SK-N-SH (cell line): ENCODE data around the gene CCR3. TPM values are rescaled to one million over a fixed set of nuclear protein-coding genes. Genes with fewer than 3 reads are reported as not detected.
"Not testable (repeated sequence)": the region's sequence is repeated elsewhere in the genome, so short reads cannot be mapped to it uniquely, and the experiment has no call there.

Experiments
- CTCF ChIA-PET: fragments of 300-600, 350-600 bp; formaldehyde crosslinking; extraction: SDS; loops from one replicate; lab custom pipeline; 2021; lab: Yijun Ruan, JAX
- POLR2A ChIA-PET: fragments of 350-600 bp; sonication (Branson Sonifier 250); formaldehyde crosslinking; extraction: SDS; loops from one replicate; lab custom pipeline; 2020; ENCODE audit warnings: antibody characterized with exemption, inconsistent platforms; lab: Yijun Ruan, JAX
- DNase-seq: peaks from one replicate; pipeline ENCODE4 v3.0.0; 2012
- H2AFZ ChIP-seq: fragments of 200-600 bp; sonication (generic); 2 replicates; pipeline ENCODE4 v1.8.1; 2016; ENCODE audit warnings: antibody characterized with exemption, mild to moderate bottlenecking, low read depth
- H3F3A ChIP-seq: fragments of 200-600 bp; sonication (generic); replicated peaks from 2 replicates; pipeline ENCODE3; 2016; ENCODE audit warnings: antibody characterized with exemption, mild to moderate bottlenecking; ENCODE audit not compliant: insufficient read depth
- H3K27ac ChIP-seq, 2 experiments: fragments of 200-500 bp in 1 of 2; fragments of 200-600 bp in 1 of 2; sonication (Bioruptor generic) in 1 of 2; sonication (generic), shearing (Covaris generic) in 1 of 2; 2 replicates each; pipeline versions ENCODE4 v1.5.1 to v1.6.1; 2014 to 2016; ENCODE audit warnings: low read depth in 2 of 2, inconsistent platforms in 1 of 2, low read length in 1 of 2, mild to moderate bottlenecking in 1 of 2, mixed read lengths in 1 of 2
- H3K27me3 ChIP-seq: fragments of 200-600 bp; sonication (generic), shearing (Covaris generic); 2 replicates; pipeline ENCODE4 v1.6.1; 2016; ENCODE audit warnings: mixed run types; ENCODE audit not compliant: insufficient read depth
- H3K36me3 ChIP-seq, 2 experiments: fragments of 200-500 bp in 1 of 2; fragments of 200-600 bp in 1 of 2; sonication (Bioruptor generic) in 1 of 2; sonication (generic) in 1 of 2; replicated peaks in 1 of 2; 2 replicates each; pipeline versions ENCODE3 to v1.5.1; 2014 to 2016; ENCODE audit warnings: low read length in 1 of 2, mild to moderate bottlenecking in 1 of 2; ENCODE audit not compliant: insufficient read depth in 2 of 2, control insufficient read depth in 1 of 2
- H3K4me1 ChIP-seq, 2 experiments: fragments of 200-500 bp in 1 of 2; fragments of 200-600 bp in 1 of 2; sonication (Bioruptor generic) in 1 of 2; sonication (generic), shearing (Covaris generic) in 1 of 2; 2 replicates each; pipeline versions ENCODE4 v1.5.1 to v1.6.1; 2014 to 2016; ENCODE audit warnings: low read depth in 1 of 2, low read length in 1 of 2, mixed run types in 1 of 2; ENCODE audit not compliant: insufficient read depth in 2 of 2, control insufficient read depth in 1 of 2
- H3K4me2 ChIP-seq: fragments of 200-600 bp; sonication (generic), shearing (Covaris generic); 2 replicates; pipeline ENCODE4 v1.6.1; 2017; ENCODE audit warnings: mixed run types
- H3K4me3 ChIP-seq, 2 experiments: fragments of 200-500 bp in 1 of 2; fragments of 200-600 bp in 1 of 2; sonication (Bioruptor generic) in 1 of 2; sonication (generic), shearing (Covaris generic) in 1 of 2; 2 replicates each; pipeline versions ENCODE4 v1.5.1 to v1.8.1; 2014 to 2016; ENCODE audit warnings: low read depth in 2 of 2, inconsistent platforms in 1 of 2, low read length in 1 of 2, mild to moderate bottlenecking in 1 of 2, mixed read lengths in 1 of 2, moderate library complexity in 1 of 2
- H3K79me2 ChIP-seq: fragments of 200-600 bp; sonication (generic); 2 replicates; pipeline ENCODE4 v1.8.1; 2017; ENCODE audit warnings: mild to moderate bottlenecking; ENCODE audit not compliant: insufficient read depth
- H3K9ac ChIP-seq: fragments of 200-600 bp; sonication (generic); 2 replicates; pipeline ENCODE4 v1.6.1; 2017; ENCODE audit warnings: mixed run types
- H3K9me2 ChIP-seq: fragments of 200-600 bp; sonication (generic); 2 replicates; pipeline ENCODE4 v1.6.1; 2017; ENCODE audit warnings: mixed run types
- H3K9me3 ChIP-seq: fragments of 200-600 bp; sonication (generic); 2 replicates; pipeline ENCODE4 v1.6.1; 2017; ENCODE audit warnings: mixed run types, mild to moderate bottlenecking, moderate library complexity
- H4K20me1 ChIP-seq: fragments of 200-600 bp; sonication (generic); 2 replicates; pipeline ENCODE4 v1.6.1; 2017; ENCODE audit warnings: mild to moderate bottlenecking, mixed run types; ENCODE audit not compliant: insufficient read depth
- IRF3 ChIP-seq: fragments of 150-350 bp; IDR thresholded peaks from 2 replicates; pipeline ENCODE4 v1.6.1; 2016; ENCODE audit warnings: mild to moderate bottlenecking, low read depth, low read length
- MEF2A ChIP-seq: IDR thresholded peaks from 2 replicates; pipeline ENCODE4 v1.4.0; 2012; ENCODE audit warnings: low read depth, borderline replicate concordance
- RCOR1 ChIP-seq: fragments of 150-350 bp; IDR thresholded peaks from 2 replicates; pipeline ENCODE4 v1.6.1; 2017; ENCODE audit warnings: antibody characterized with exemption, low read length
- SMC3 ChIP-seq: IDR thresholded peaks from 2 replicates; pipeline ENCODE4 v1.6.1; 2012; ENCODE audit warnings: low read depth, low read length, improper control_type of control experiment
- TCF12 ChIP-seq: IDR thresholded peaks from 2 replicates; pipeline ENCODE4 v1.4.0; 2012
- YY1 ChIP-seq: IDR thresholded peaks from 2 replicates; pipeline ENCODE4 v1.4.0; 2012; ENCODE audit warnings: low read depth, mild to moderate bottlenecking
- WGBS: methylation state at CpG from one replicate; pipeline ENCODE4 v1.1.6; 2017; ENCODE audit warnings: low lambda C conversion rate; 5-methylcytosine and 5-hydroxymethylcytosine counted together
- polyA plus RNA-seq, 3 experiments: library from polyadenylated mRNA; depleted of rRNA; stranded (reverse); fragments of >200 nt; gene quantifications; 2 replicates each; pipeline ENCODE4 v1.2.3, GENCODE V29; 2012
- TF ChIP-seq, protein P1 (sequence below): IDR thresholded peaks from 2 replicates; pipeline ENCODE4 v1.4.0; 2012; ENCODE audit warnings: low read depth, borderline replicate concordance
- TF ChIP-seq, protein P2 (sequence below): fragments of 150-350 bp; IDR thresholded peaks from 2 replicates; pipeline ENCODE4 v1.6.1; 2017; ENCODE audit warnings: antibody characterized with exemption, low read length, low read depth, borderline replicate concordance
- TF ChIP-seq, protein P3 (sequence below): fragments of 200-600 bp; sonication (generic); IDR thresholded peaks from 2 replicates; pipeline ENCODE4 v1.6.1; 2017; ENCODE audit warnings: antibody characterized with exemption, mild to moderate bottlenecking, moderate library complexity

CCR3 gene
- polyA plus RNA-seq, 1 of the 3 experiments (the other 2 are of a cell fraction) = not detected

- TF ChIP-seq, protein P1, sequence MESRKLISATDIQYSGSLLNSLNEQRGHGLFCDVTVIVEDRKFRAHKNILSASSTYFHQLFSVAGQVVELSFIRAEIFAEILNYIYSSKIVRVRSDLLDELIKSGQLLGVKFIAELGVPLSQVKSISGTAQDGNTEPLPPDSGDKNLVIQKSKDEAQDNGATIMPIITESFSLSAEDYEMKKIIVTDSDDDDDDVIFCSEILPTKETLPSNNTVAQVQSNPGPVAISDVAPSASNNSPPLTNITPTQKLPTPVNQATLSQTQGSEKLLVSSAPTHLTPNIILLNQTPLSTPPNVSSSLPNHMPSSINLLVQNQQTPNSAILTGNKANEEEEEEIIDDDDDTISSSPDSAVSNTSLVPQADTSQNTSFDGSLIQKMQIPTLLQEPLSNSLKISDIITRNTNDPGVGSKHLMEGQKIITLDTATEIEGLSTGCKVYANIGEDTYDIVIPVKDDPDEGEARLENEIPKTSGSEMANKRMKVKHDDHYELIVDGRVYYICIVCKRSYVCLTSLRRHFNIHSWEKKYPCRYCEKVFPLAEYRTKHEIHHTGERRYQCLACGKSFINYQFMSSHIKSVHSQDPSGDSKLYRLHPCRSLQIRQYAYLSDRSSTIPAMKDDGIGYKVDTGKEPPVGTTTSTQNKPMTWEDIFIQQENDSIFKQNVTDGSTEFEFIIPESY = no peak
- TF ChIP-seq SMC3 (no peak), IRF3 (no peak), MEF2A (no peak), RCOR1 (no peak), YY1 (no peak), TCF12 (no peak)
- TF ChIP-seq, protein P2, sequence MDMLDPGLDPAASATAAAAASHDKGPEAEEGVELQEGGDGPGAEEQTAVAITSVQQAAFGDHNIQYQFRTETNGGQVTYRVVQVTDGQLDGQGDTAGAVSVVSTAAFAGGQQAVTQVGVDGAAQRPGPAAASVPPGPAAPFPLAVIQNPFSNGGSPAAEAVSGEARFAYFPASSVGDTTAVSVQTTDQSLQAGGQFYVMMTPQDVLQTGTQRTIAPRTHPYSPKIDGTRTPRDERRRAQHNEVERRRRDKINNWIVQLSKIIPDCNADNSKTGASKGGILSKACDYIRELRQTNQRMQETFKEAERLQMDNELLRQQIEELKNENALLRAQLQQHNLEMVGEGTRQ = no peak
- TF ChIP-seq, protein P3, sequence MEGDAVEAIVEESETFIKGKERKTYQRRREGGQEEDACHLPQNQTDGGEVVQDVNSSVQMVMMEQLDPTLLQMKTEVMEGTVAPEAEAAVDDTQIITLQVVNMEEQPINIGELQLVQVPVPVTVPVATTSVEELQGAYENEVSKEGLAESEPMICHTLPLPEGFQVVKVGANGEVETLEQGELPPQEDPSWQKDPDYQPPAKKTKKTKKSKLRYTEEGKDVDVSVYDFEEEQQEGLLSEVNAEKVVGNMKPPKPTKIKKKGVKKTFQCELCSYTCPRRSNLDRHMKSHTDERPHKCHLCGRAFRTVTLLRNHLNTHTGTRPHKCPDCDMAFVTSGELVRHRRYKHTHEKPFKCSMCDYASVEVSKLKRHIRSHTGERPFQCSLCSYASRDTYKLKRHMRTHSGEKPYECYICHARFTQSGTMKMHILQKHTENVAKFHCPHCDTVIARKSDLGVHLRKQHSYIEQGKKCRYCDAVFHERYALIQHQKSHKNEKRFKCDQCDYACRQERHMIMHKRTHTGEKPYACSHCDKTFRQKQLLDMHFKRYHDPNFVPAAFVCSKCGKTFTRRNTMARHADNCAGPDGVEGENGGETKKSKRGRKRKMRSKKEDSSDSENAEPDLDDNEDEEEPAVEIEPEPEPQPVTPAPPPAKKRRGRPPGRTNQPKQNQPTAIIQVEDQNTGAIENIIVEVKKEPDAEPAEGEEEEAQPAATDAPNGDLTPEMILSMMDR = no peak
These were observed 35.8 kb upstream of the CCR3 start (continued) for GRCh38 chr3:46206282-46207015.

GRCh38 chr3:46207514-46207913, 34.7 kb upstream of the CCR3 start:
- H4K20me1 ChIP-seq, POLR2A ChIA-PET, H3K9ac ChIP-seq, H3K4me2 ChIP-seq, DNase-seq, H3K36me3 ChIP-seq, H3K79me2 ChIP-seq, H3K9me3 ChIP-seq, H3K4me1 ChIP-seq, H3F3A ChIP-seq, H3K9me2 ChIP-seq, H2AFZ ChIP-seq, H3K4me3 ChIP-seq, H3K27ac ChIP-seq, H3K27me3 ChIP-seq: not testable (repeated sequence)
- CTCF ChIA-PET = interaction anchor here (1.2 kb wide), 2 partner anchors 9 to 18 kb away, joined by 4 read pairs; no protein-coding TSS in a partner anchor
- WGBS = 7% methylated on average over 6 of the region's 6 CpGs
